ACC112 (cell line): Measurements from ENCODE around the gene CFAP92.
A peak's percentile ranks its signal among the peaks of the same experiment; 100 is the strongest.

Source experiments
- H2AFZ ChIP-seq: fragments of 200-600 bp; sonication (generic); one replicate; pipeline ENCODE4 v1.6.0; 2017; ENCODE audit warnings: antibody characterized with exemption, low read length; ENCODE audit not compliant: unreplicated experiment
- H3K27ac ChIP-seq: fragments of 200-600 bp; sonication (generic); 2 replicates; pipeline ENCODE4 v1.5.1; 2014; ENCODE audit warnings: low read depth, mild to moderate bottlenecking, antibody characterized with exemption, low read length, moderate library complexity
- H3K27me3 ChIP-seq: fragments of 200-600 bp; sonication (generic); 2 replicates; pipeline ENCODE4 v1.6.1; 2014; ENCODE audit warnings: mild to moderate bottlenecking, antibody characterized with exemption, low read length, moderate library complexity, mixed read lengths; ENCODE audit not compliant: insufficient read depth
- H3K36me3 ChIP-seq: fragments of 200-600 bp; sonication (generic); 2 replicates; pipeline ENCODE4 v1.6.1; 2016; ENCODE audit warnings: mild to moderate bottlenecking, antibody characterized with exemption, low read length, moderate library complexity, mixed read lengths; ENCODE audit not compliant: insufficient read depth
- H3K4me1 ChIP-seq: fragments of 200-600 bp; sonication (generic); one replicate; pipeline ENCODE4 v1.6.1; 2016; ENCODE audit warnings: low read length, mixed read lengths; ENCODE audit not compliant: insufficient read depth, unreplicated experiment, control insufficient read depth
- H3K4me3 ChIP-seq: fragments of 200-600 bp; sonication (generic); 2 replicates; pipeline ENCODE4 v1.5.1; 2014; ENCODE audit warnings: mild to moderate bottlenecking, low read depth, low read length
- H3K79me2 ChIP-seq: fragments of 200-600 bp; sonication (generic); one replicate; pipeline ENCODE4 v1.6.0; 2016; ENCODE audit warnings: low read length; ENCODE audit not compliant: control insufficient read depth, unreplicated experiment, insufficient read depth

CFAP92 gene

DNA sequence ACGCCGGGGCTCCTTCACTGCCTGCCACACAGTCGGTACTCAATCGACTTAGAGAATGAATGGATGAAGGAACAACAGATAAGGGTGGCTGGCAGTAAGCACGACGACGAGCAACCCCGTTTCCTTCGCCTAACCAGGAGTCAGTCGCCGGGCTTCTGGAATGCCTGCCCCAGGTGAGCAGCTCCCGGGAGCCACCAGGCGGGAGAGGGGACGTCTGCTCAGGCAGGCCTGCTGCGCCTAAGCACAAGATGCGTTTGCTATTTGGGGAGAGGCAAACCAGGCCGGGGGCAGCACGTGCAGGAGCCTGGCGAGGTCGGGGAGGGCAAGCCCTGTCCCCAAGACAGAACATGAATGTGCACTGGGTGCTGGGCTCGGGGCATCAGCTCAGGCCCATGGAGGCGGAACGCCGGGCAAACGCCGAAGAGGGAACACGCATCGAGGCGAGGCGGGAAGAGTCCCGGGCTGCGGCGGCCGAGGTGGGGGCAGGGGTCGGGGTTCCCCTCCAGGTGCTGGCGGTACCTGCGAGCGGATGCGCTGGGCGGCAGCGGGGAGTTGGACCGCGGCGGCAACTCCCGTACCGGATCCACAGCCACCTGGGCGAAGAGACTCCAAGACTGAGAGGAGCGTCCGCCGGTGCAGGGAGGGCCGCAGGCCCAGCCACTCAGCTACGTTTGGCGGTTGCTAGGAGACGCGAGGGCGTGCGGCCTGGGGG is at the start of gene CFAP92:
CFAP92 (minus strand) TSS at position 616 of the 712 bp plus-strand sequence. CDS start 772 bp downstream, outside the sequence.
- Histone ChIP-seq H3K27ac (no peak within 1 kb of the TSS), H3K4me3 (peak within 1 kb of the TSS; percentile 75), H3K27me3 (peaks cover 53% of the 10 kb centered on the region)

DNA sequence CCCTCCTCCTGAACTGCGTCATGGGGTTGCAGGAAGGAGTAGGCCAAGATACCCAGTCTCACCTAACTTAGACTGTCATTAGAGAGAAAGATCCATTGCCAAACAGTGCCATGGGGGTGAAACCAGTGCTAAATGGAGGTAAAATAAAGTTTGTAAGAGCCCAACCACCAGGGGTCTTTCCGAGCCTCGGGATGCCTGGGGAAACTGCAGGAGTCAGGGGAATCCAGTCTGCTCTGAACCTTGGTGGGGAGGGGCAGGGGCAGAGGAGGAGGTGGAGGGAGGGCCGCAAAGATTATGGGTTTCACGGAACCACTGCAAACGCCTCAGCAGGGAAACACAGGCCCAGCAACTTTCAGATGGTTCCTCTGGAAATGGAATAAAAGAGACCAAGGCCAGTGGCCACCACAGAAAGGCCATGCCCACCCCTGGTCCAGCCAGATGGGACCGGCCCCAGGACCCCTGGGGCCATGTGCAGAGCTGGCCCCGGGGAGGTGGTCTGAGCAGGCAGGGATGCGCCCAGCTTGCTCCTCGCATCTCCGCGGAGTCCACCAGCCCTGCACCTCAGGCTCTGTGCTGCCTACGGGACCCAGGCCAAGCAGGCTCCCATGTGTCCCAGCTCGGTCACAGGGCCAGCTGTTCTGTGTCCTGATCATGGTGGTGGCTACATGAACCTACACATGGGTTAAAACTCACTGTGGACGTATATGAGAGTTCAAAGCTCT is 46.9 kb upstream of the CFAP92 start:
- Histone ChIP-seq H3K4me3 (no peak overlapping the region), H3K27ac (no peak overlapping the region), H3K4me1 (no peaks in the 10 kb centered on the region), H3K36me3 (no peaks in the 10 kb centered on the region), H2AFZ (no peak overlapping the region), H3K79me2 (no peaks in the 10 kb centered on the region), H3K27me3 (peaks cover 4% of the 10 kb centered on the region; the same call in 1 of the 2 replicates)

More for the DNA sequence above, at the start of gene CFAP92:
- Histone ChIP-seq H2AFZ (peak within 1 kb of the TSS; percentile 42), H3K36me3 (no peaks in the 10 kb centered on the region), H3K4me1 (peaks cover 5% of the 10 kb centered on the region), H3K79me2 (no peaks in the 10 kb centered on the region)

- Histone ChIP-seq H3K36me3 (no peaks in the 10 kb centered on the region), H3K4me1 (no peaks in the 10 kb centered on the region), H3K4me3 (no peak overlapping the region), H3K79me2 (no peaks in the 10 kb centered on the region), H2AFZ (no peak overlapping the region), H3K27ac (no peak overlapping the region), H3K27me3 (peaks cover 3% of the 10 kb centered on the region; the same call in 1 of the 2 replicates)
Observed at GRCh38 chr3:129040039-129040336, 46.1 kb upstream of the CFAP92 start.

DNA sequence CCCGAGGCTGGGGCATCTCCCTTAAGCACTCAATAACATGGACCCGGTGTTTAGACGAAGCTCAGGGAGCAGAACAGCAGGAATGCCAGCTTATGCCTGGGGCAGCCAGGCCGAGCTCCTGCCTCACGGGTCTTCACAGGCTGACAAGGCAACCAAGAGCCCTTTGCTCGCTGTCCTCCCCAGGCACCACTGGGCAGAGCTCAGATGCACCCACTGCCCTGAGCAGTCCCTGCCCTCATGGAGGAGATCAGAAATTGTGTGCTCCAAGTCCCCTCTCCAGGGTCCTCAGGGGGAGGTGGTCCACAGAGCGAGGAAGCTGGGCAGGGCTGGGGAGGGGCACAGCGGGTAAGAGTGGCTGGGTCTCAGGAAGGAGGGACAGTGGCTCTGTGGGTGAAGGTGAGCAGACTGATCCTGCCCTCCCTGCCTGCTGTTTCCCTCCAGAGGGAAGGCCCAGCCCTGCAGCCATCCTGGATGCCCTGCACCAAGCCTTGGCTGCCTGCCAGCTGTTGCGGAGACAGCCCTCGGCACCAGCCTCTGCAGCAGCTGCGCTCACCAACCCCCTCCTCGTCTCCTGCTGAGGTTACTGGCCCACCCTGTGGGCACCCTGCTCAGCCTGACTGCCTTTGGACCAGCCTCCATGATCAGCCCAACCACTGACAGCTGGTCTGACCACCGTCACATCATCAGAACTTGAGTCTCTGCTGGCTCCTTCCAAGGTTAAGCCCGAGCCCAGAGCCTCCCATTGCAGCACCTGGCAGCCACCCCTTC is 45.6 kb upstream of the CFAP92 start:
- Histone ChIP-seq H2AFZ (no peak overlapping the region), H3K4me3 (no peak overlapping the region), H3K27ac (no peak overlapping the region), H3K27me3 (peaks cover 3% of the 10 kb centered on the region; the same call in 1 of the 2 replicates), H3K79me2 (no peaks in the 10 kb centered on the region), H3K4me1 (no peaks in the 10 kb centered on the region), H3K36me3 (no peaks in the 10 kb centered on the region)

GRCh38 chr3:129038121-129038855 is 44.4 kb upstream of the CFAP92 start:
- no peaks in the 10 kb centered on the region for H3K79me2 ChIP-seq
- H2AFZ ChIP-seq, result no peak overlapping the region
- no peaks in the 10 kb centered on the region for H3K36me3 ChIP-seq
- H3K4me1 ChIP-seq, result no peaks in the 10 kb centered on the region
- H3K27ac ChIP-seq, result no peak overlapping the region
- no peak overlapping the region for H3K4me3 ChIP-seq
- peaks cover 3% of the 10 kb centered on the region; the same call in 1 of the 2 replicates for H3K27me3 ChIP-seq

- no peaks in the 10 kb centered on the region for H3K4me1 ChIP-seq
- no peaks in the 10 kb centered on the region for H3K79me2 ChIP-seq
- H3K4me3 ChIP-seq, result no peak overlapping the region
- H3K27me3 ChIP-seq, result no peaks in the 10 kb centered on the region; the same call in 1 of the 2 replicates
- no peak overlapping the region for H3K27ac ChIP-seq
- H2AFZ ChIP-seq, result no peak overlapping the region
- H3K36me3 ChIP-seq, result no peaks in the 10 kb centered on the region
Observed at GRCh38 chr3:129037093-129037419, 43.2 kb upstream of the CFAP92 start.

DNA sequence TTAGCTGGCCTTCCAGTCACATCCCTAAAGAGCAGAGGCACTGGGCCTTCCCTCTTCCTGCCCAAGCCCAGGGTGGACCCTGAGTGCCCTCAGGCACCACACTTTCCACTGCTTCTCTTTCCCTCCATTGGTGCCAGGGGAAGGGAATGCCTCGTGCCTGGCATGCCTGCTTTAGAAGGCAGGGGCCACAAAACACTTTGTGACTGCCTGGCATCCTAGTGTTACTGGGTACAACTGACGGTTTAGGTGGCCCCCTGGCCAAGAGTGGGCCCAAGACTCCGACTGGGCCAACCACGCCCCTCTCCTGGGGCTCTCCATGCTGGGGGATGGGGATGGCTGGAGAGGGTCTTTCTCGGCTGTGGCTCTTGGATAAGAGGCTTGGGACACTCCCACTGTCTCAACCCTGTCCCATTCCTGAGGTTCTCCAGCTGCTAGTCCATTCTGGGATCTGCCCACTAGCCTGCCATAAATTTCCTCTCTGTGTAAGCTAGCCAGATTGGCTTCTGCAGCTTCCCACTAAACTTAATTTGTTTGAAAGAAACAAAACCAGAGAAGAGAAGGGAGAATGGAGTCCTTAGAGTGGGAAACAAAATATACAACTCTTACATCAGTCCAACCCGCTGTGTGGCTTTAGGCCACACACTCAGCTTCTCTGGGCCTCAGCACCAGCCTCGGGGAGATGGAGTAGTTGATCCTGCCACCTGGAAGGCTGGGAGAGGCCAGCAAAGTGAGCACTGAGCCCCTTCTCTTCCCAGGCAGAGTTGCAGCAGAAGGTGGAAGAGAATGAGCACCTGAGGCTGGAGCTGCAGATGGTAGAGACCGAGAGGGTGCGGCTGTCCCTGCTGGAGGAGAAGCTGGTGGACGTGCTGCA is 42.6 kb upstream of the CFAP92 start:
- Histone ChIP-seq H3K4me1 (no peaks in the 10 kb centered on the region), H2AFZ (no peak overlapping the region), H3K27me3 (no peaks in the 10 kb centered on the region)

GRCh38 chr3:129035360-129036221 is 41.7 kb upstream of the CFAP92 start:
- H3K79me2 ChIP-seq, result no peaks in the 10 kb centered on the region
- H3K4me1 ChIP-seq, result no peaks in the 10 kb centered on the region
- H3K36me3 ChIP-seq, result no peaks in the 10 kb centered on the region
- H2AFZ ChIP-seq, result no peak overlapping the region
- no peaks in the 10 kb centered on the region for H3K27me3 ChIP-seq
- H3K27ac ChIP-seq, result no peak overlapping the region
- H3K4me3 ChIP-seq, result no peak overlapping the region

More for the DNA sequence above, 42.6 kb upstream of the CFAP92 start:
- Histone ChIP-seq H3K79me2 (no peaks in the 10 kb centered on the region), H3K4me3 (no peak overlapping the region), H3K27ac (no peak overlapping the region), H3K36me3 (no peaks in the 10 kb centered on the region)

DNA sequence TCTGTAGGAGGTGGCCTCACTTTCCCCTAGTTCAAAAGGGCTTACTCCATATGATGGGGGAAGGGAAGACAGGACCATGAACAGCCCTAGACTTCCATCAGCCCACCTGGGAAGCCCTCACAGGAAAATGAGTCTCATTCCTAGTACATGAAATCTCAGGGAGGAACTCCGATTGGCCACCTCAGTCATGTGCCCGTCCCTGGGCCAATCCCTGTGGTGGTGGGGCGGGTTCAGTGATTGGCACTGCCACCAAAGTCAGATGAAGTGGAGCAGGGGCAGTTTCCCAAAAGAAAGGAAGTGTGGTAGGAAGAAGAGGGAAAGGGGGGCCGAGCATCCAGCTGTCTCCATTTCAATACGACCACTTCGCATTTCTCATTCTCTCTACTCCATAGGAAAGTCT is 40.8 kb upstream of the CFAP92 start:
- Histone ChIP-seq H3K36me3 (no peaks in the 10 kb centered on the region), H3K27ac (no peak overlapping the region), H3K4me1 (no peaks in the 10 kb centered on the region), H3K27me3 (0 out of 2 replicates have a peak, but pooled peaks cover 3% of the 10 kb centered on the region), H2AFZ (no peak overlapping the region), H3K79me2 (no peaks in the 10 kb centered on the region), H3K4me3 (no peak overlapping the region)
